ENCODE results near the gene B3GALT5. TPM values are rescaled to one million over a fixed set of nuclear protein-coding genes. Genes with fewer than 3 reads are reported as not detected.

The B3GALT5 gene
- total and polyA plus RNA-seq, 7 donors = under 0.01 to 1.0 (median 0.06) TPM; not detected in 2

DNA sequence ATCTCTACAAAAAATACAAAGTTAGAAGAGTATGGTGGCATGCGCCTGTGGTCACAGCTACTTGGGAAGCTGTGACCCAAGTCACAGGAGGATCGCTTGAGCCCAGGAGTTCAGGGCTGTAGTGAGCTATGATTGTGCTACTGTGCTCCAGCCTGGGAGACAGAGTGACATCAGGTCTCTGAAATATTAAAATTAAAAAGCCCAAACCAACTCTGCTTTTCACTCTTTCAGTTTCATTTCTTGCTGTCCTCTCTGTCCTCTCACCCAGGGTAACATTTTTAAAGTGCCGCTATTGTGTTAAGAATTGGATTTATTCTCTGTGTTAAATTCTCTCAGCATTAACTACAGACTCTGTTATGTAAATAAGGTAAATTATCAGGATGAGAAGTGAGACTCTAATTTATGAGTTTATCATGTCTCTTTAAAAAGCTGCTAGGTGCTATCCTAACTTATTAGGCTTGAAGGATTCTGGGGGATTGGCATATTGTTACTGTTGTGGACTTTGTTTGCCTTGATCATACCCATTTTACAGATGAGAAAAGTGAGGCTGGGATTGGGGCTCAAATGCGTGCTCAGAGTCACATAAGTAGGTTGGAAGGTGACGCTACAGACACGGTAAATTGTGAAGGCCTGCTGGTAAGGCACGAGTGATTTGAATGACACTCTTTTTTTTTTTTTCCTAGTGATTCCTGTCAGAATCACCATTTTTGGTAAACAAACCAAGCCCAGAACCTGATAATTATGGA, 46.5 kb downstream of the B3GALT5 start:
- H3K36me3 ChIP-seq (ENCODE audit: insufficient read depth in 1 of 2, low read depth in 1 of 2) = no peaks in the 10 kb centered on the region
- ATAC-seq = no peak
- TF ChIP-seq, protein P1, sequence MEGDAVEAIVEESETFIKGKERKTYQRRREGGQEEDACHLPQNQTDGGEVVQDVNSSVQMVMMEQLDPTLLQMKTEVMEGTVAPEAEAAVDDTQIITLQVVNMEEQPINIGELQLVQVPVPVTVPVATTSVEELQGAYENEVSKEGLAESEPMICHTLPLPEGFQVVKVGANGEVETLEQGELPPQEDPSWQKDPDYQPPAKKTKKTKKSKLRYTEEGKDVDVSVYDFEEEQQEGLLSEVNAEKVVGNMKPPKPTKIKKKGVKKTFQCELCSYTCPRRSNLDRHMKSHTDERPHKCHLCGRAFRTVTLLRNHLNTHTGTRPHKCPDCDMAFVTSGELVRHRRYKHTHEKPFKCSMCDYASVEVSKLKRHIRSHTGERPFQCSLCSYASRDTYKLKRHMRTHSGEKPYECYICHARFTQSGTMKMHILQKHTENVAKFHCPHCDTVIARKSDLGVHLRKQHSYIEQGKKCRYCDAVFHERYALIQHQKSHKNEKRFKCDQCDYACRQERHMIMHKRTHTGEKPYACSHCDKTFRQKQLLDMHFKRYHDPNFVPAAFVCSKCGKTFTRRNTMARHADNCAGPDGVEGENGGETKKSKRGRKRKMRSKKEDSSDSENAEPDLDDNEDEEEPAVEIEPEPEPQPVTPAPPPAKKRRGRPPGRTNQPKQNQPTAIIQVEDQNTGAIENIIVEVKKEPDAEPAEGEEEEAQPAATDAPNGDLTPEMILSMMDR (IDR thresholded peaks at IDR 0.05) = no peak
- H3K27me3 ChIP-seq (ENCODE audit: insufficient read depth in 3 of 3, low read length in 2 of 3) = peaks cover 0 to 8% (median 4%) of the 10 kb centered on the region in 3 donors
- no peak overlapping the region for H3K4me3 ChIP-seq
- no peaks in the 10 kb centered on the region for H3K9me3 ChIP-seq
- H3K27ac ChIP-seq = no peak overlapping the region
- DNase-seq = no peak
- intact Hi-C loops (cut with DNase I) = no loop called here
- 85 to 88% (median 87%) methylated on average over 7 of the region's 7 CpGs for WGBS, 3 donors
- no peaks in the 10 kb centered on the region for H3K4me1 ChIP-seq

DNA sequence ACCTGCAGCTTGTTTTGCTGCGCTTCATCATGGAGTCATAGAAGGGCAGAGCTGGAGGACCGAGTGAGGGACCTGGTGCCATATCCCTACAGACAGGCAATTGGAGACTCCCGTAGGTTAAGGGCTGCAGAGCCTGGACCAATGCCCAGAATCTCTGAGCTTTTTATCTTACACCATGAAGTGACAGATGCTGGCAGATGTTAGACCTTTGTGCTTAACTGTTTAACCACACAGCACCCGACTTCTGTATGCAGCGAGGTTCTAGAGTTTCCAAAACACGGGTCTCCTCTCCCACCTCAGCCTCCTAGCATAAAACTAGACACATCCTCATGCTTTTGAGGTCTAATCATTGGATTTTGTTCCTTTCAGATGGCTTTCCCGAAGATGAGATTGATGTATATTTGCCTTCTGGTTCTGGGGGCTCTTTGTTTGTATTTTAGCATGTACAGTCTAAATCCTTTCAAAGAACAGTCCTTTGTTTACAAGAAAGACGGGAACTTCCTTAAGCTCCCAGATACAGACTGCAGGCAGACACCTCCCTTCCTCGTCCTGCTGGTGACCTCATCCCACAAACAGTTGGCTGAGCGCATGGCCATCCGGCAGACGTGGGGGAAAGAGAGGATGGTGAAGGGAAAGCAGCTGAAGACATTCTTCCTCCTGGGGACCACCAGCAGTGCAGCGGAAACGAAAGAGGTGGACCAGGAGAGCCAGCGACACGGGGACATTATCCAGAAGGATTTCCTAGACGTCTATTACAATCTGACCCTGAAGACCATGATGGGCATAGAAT, 47.6 kb downstream of the B3GALT5 start:
- TF ChIP-seq, protein P1 (IDR thresholded peaks at IDR 0.05) = no peak
- DNase-seq (no peak), ATAC-seq (peak in 2 of 4 donors; percentile 51 to 55)
- intact Hi-C loops (cut with DNase I) = no loop called here
- no peaks in the 10 kb centered on the region for H3K4me1 ChIP-seq
- H3K27me3 ChIP-seq (ENCODE audit: insufficient read depth in 3 of 3, low read length in 2 of 3) = peaks cover 0 to 8% (median 4%) of the 10 kb centered on the region in 3 donors
- H3K9me3 ChIP-seq = no peaks in the 10 kb centered on the region
- H3K27ac ChIP-seq = no peak overlapping the region
- H3K4me3 ChIP-seq = no peak overlapping the region
- 6 to 9% (median 7%) methylated on average over 17 of the region's 17 CpGs for WGBS, 3 donors
- no peaks in the 10 kb centered on the region for H3K36me3 ChIP-seq (ENCODE audit: insufficient read depth in 1 of 2, low read depth in 1 of 2)

DNA sequence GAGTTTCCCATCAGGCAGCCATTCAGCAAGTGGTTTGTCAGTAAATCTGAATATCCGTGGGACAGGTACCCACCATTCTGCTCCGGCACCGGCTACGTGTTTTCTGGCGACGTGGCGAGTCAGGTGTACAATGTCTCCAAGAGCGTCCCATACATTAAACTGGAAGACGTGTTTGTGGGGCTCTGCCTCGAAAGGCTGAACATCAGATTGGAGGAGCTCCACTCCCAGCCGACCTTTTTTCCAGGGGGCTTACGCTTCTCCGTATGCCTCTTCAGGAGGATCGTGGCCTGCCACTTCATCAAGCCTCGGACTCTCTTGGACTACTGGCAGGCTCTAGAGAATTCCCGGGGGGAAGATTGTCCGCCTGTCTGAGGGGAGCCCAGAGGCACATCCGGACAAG, 48.4 kb downstream of the B3GALT5 start:
- peaks cover 0 to 8% (median 4%) of the 10 kb centered on the region in 3 donors for H3K27me3 ChIP-seq (ENCODE audit: insufficient read depth in 3 of 3, low read length in 2 of 3)
- no peak overlapping the region for H3K4me3 ChIP-seq
- H3K9me3 ChIP-seq = no peaks in the 10 kb centered on the region
- H3K36me3 ChIP-seq (ENCODE audit: insufficient read depth in 1 of 2, low read depth in 1 of 2) = no peaks in the 10 kb centered on the region
- 94 to 95% (median 95%) methylated on average over 18 of the region's 18 CpGs for WGBS, 3 donors
- no peaks in the 10 kb centered on the region for H3K4me1 ChIP-seq
- TF ChIP-seq, protein P1 (IDR thresholded peaks at IDR 0.05) = no peak
- H3K27ac ChIP-seq = no peak overlapping the region
- no peak for DNase-seq
- ATAC-seq = no peak
- intact Hi-C loops (cut with DNase I) = no loop called here

DNA sequence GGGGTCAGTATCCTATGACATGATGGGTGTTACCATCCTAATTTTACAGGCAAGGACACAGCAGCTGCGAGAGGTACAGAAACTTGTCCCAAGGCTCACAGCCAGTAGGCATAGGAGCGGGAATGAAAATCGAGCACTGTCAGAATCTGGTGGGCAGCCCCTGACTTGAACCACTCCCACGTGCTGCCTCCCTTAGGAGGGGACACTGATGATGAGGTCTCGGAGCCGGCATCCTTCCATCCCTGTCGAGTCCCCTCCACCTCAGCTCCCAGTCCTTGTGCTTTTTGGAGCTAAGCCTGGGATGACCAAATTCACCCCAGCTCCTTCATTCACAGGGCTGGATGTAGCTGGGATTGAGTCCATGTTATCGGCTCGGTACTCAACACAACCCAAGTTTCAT, 49.0 kb downstream of the B3GALT5 start:
- no peaks in the 10 kb centered on the region for H3K4me1 ChIP-seq
- ATAC-seq (no peak), DNase-seq (no peak)
- H3K4me3 ChIP-seq = no peak overlapping the region
- WGBS, 3 donors = 85 to 92% (median 87%) methylated on average over 9 of the region's 9 CpGs
- H3K27me3 ChIP-seq (ENCODE audit: insufficient read depth in 3 of 3, low read length in 2 of 3) = peaks cover 0 to 8% (median 4%) of the 10 kb centered on the region in 3 donors
- TF ChIP-seq, protein P1 (IDR thresholded peaks at IDR 0.05) = no peak
- no peaks in the 10 kb centered on the region for H3K9me3 ChIP-seq
- intact Hi-C loops (cut with DNase I) = no loop called here
- no peaks in the 10 kb centered on the region for H3K36me3 ChIP-seq (ENCODE audit: insufficient read depth in 1 of 2, low read depth in 1 of 2)
- no peak overlapping the region for H3K27ac ChIP-seq

All from psoas muscle (tissue), 8 donors.